Neural cell (in vitro differentiated cells): ENCODE data around the gene KRTAP10-2. TPM values are rescaled to one million over a fixed set of nuclear protein-coding genes. Genes with fewer than 3 reads are reported as not detected.

ENCODE experiments used
- H2AFZ ChIP-seq: fragments of 200-600, 300-800 bp; sonication (generic), shearing (Covaris generic); 2 replicates; pipeline ENCODE4 v1.6.0; 2014; ENCODE audit warnings: low read depth, mild to moderate bottlenecking, antibody characterized with exemption, low read length, moderate library complexity
- H3F3A ChIP-seq: fragments of 200-600 bp; shearing (Covaris generic); 2 replicates; pipeline ENCODE4 v1.6.1; 2016; ENCODE audit warnings: mild to moderate bottlenecking, moderate library complexity, mixed read lengths, antibody characterized with exemption, low read length; ENCODE audit not compliant: insufficient read depth, poor library complexity, severe bottlenecking
- H3K27ac ChIP-seq: fragments of 200-600, 300-800 bp; sonication (generic), shearing (Covaris generic); 2 replicates; pipeline ENCODE4 v1.5.1; 2014; ENCODE audit warnings: mild to moderate bottlenecking, low read length, moderate library complexity
- H3K27me3 ChIP-seq: fragments of 300-800, 200-600 bp; sonication (generic), shearing (Covaris generic); 2 replicates; pipeline ENCODE4 v1.6.0; 2014; ENCODE audit warnings: mild to moderate bottlenecking, low read depth, low read length, moderate library complexity; ENCODE audit not compliant: insufficient read depth
- H3K36me3 ChIP-seq: fragments of 300-800, 200-600 bp; sonication (generic), shearing (Covaris generic); 2 replicates; pipeline ENCODE4 v1.5.1; 2014; ENCODE audit warnings: mild to moderate bottlenecking, antibody characterized with exemption, low read length, moderate library complexity; ENCODE audit not compliant: insufficient read depth
- H3K4me2 ChIP-seq: fragments of 300-800, 200-600 bp; sonication (generic), shearing (Covaris generic); 2 replicates; pipeline ENCODE4 v1.6.0; 2014; ENCODE audit warnings: mild to moderate bottlenecking, low read length
- H3K4me3 ChIP-seq: fragments of 300-800, 200-600 bp; sonication (generic), shearing (Covaris generic); 2 replicates; pipeline ENCODE4 v1.5.1; 2014; ENCODE audit warnings: mild to moderate bottlenecking, low read length, moderate library complexity
- H3K79me2 ChIP-seq: fragments of 200-600 bp; shearing (Covaris generic); replicated peaks from 2 replicates; pipeline ENCODE4 v1.6.0; 2014; ENCODE audit warnings: mild to moderate bottlenecking, low read length, moderate library complexity; ENCODE audit not compliant: insufficient read depth
- H3K9ac ChIP-seq: fragments of 300-800, 200-600 bp; sonication (generic), shearing (Covaris generic); 2 replicates; pipeline ENCODE4 v1.6.1; 2016; ENCODE audit warnings: mild to moderate bottlenecking, low read length, mixed read lengths
- H3K9me2 ChIP-seq: fragments of 200-600 bp; shearing (Covaris generic); 2 replicates; pipeline ENCODE4 v1.6.1; 2016; ENCODE audit warnings: mild to moderate bottlenecking, low read length, mixed read lengths; ENCODE audit not compliant: insufficient read depth
- H3K9me3 ChIP-seq: fragments of 200-600, 300-800 bp; sonication (generic), shearing (Covaris generic); 2 replicates; pipeline ENCODE4 v1.6.1; 2016; ENCODE audit warnings: mild to moderate bottlenecking, mixed run types, low read length, moderate library complexity, mixed read lengths
- H4K20me1 ChIP-seq: fragments of 200-600 bp; shearing (Covaris generic); 2 replicates; pipeline ENCODE4 v1.6.1; 2016; ENCODE audit warnings: mild to moderate bottlenecking, mixed run types; ENCODE audit not compliant: insufficient read depth
- EP300 ChIP-seq: fragments of 450-650 bp; conservative IDR thresholded peaks from 2 replicates; pipeline ENCODE4 v1.6.1; 2014; ENCODE audit warnings: antibody characterized with exemption, mild to moderate bottlenecking, moderate library complexity; ENCODE audit not compliant: poor library complexity, severe bottlenecking
- EZH2 ChIP-seq: fragments of 200-600, 300-800 bp; shearing (Covaris generic), sonication (generic); IDR thresholded peaks from 2 replicates; pipeline ENCODE4 v1.6.1; 2014; ENCODE audit warnings: antibody characterized with exemption, low read length, borderline replicate concordance, mild to moderate bottlenecking; ENCODE audit not compliant: insufficient read depth, poor library complexity, severe bottlenecking
- MXI1 ChIP-seq: fragments of 450-650 bp; conservative IDR thresholded peaks from 2 replicates; pipeline ENCODE4 v1.6.1; 2014; ENCODE audit warnings: antibody characterized with exemption, mild to moderate bottlenecking; ENCODE audit not compliant: poor library complexity, severe bottlenecking
- POLR2AphosphoS5 ChIP-seq: IDR thresholded peaks from 2 replicates; pipeline ENCODE4 v1.6.1; 2012
- RAD21 ChIP-seq: fragments of 450-650 bp; conservative IDR thresholded peaks from 2 replicates; pipeline ENCODE4 v1.6.1; 2014; ENCODE audit warnings: antibody characterized with exemption, mild to moderate bottlenecking, moderate library complexity
- SMC3 ChIP-seq: fragments of 450-650 bp; conservative IDR thresholded peaks from 2 replicates; pipeline ENCODE4 v1.6.1; 2014; ENCODE audit warnings: antibody characterized with exemption, mild to moderate bottlenecking, moderate library complexity; ENCODE audit not compliant: poor library complexity
- TAF1 ChIP-seq: IDR thresholded peaks from 2 replicates; pipeline ENCODE4 v1.6.1; 2012; ENCODE audit warnings: low read depth
- polyA plus RNA-seq: library from polyadenylated mRNA; depleted of rRNA; stranded (reverse); fragments of >200 nt; gene quantifications from 2 replicates; pipeline ENCODE4 v1.2.3, GENCODE V29; 2014
- TF ChIP-seq, protein P1 (sequence below): fragments of 450-650 bp; IDR thresholded peaks from 2 replicates; pipeline ENCODE4 v1.5.1; 2014; ENCODE audit warnings: antibody characterized with exemption, mild to moderate bottlenecking, moderate library complexity; ENCODE audit not compliant: poor library complexity, severe bottlenecking
- TF ChIP-seq, protein P2 (sequence below): IDR thresholded peaks from 2 replicates; pipeline ENCODE4 v1.6.1; 2012; ENCODE audit warnings: borderline replicate concordance

KRTAP10-2 gene
- polyA plus RNA-seq, 1 donor from 2014 or later = not detected

DNA sequence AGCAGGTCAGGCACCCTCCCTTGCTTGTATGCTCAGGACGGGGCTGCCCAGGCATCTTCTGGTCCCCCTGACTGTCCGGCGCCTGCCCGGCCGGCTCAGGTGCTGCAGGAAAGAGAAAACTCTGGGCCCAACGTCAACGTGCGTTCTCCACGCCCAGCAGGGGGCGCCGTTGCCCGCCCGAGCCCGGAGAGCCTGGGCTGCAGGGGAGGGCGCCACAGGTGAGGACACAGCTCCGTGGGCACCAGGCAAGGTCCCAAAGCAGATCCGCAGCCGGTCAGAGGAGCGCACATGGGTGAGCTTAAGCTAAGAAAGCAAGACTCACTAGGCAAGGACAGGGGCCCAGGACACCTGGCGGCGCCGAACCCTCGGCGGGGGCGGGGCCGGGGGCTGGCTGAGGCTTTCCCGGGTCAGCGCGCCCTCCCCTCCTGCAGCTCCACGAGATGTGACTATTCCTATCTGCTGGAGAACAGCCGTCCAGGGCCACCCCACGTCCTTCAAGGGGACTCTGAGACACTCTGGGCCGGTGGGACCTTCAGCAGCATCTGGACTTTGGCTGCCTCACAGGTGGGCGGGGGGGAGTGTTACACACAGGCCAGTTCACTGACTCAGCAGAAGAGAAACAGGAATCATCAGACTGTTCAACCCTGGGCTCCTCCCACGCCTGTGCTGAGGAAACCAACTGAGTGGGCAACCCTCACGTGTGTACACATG, 40.6 kb downstream of the KRTAP10-2 start:
- H3K79me2 ChIP-seq = no peaks in the 10 kb centered on the region
- no peaks in the 10 kb centered on the region for H3K9me2 ChIP-seq
- H3K27ac ChIP-seq = no peak overlapping the region
- H3F3A ChIP-seq = no peaks in the 10 kb centered on the region
- no peak overlapping the region for H3K4me3 ChIP-seq
- H3K36me3 ChIP-seq = no peaks in the 10 kb centered on the region
- no peaks in the 10 kb centered on the region for H3K27me3 ChIP-seq
- no peak overlapping the region for H3K9ac ChIP-seq
- no peaks in the 10 kb centered on the region for H3K9me3 ChIP-seq
- no peak overlapping the region for H2AFZ ChIP-seq
- TF ChIP-seq SMC3 = peak; percentile 62
- TF ChIP-seq, protein P1, sequence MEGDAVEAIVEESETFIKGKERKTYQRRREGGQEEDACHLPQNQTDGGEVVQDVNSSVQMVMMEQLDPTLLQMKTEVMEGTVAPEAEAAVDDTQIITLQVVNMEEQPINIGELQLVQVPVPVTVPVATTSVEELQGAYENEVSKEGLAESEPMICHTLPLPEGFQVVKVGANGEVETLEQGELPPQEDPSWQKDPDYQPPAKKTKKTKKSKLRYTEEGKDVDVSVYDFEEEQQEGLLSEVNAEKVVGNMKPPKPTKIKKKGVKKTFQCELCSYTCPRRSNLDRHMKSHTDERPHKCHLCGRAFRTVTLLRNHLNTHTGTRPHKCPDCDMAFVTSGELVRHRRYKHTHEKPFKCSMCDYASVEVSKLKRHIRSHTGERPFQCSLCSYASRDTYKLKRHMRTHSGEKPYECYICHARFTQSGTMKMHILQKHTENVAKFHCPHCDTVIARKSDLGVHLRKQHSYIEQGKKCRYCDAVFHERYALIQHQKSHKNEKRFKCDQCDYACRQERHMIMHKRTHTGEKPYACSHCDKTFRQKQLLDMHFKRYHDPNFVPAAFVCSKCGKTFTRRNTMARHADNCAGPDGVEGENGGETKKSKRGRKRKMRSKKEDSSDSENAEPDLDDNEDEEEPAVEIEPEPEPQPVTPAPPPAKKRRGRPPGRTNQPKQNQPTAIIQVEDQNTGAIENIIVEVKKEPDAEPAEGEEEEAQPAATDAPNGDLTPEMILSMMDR = peak; percentile 55
- TF ChIP-seq RAD21 = peak; percentile 56
- no peak for TF ChIP-seq MXI1
- H3K4me2 ChIP-seq = no peak overlapping the region
- H4K20me1 ChIP-seq = no peaks in the 10 kb centered on the region

DNA sequence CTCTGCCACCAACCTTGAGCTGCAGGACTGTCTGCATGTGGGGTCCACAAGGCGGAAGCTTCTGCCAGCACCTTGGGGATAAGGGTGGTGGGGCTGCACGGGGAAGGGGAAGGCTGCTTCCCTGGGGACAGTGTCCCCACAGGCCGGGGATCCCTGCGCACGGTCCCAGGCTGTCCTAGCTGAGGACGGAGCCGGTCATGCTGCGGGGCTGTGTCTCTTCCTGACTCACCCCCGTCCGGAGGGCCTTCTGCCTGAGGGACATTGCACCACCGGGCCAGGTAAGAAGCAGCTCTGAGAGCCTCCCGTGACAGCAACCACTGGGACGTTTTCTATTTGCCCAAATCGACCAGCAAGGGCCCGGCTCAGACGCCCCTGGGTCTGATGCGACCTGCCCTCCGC, 41.2 kb downstream of the KRTAP10-2 start:
- H3K4me2 ChIP-seq = no peak overlapping the region
- no peaks in the 10 kb centered on the region for H3K9me2 ChIP-seq
- TF ChIP-seq RAD21 (no peak), EZH2 (no peak), TAF1 (no peak), POLR2AphosphoS5 (no peak), SMC3 (no peak), MXI1 (no peak), EP300 (no peak)
- TF ChIP-seq, protein P1 = no peak
- TF ChIP-seq, protein P2, sequence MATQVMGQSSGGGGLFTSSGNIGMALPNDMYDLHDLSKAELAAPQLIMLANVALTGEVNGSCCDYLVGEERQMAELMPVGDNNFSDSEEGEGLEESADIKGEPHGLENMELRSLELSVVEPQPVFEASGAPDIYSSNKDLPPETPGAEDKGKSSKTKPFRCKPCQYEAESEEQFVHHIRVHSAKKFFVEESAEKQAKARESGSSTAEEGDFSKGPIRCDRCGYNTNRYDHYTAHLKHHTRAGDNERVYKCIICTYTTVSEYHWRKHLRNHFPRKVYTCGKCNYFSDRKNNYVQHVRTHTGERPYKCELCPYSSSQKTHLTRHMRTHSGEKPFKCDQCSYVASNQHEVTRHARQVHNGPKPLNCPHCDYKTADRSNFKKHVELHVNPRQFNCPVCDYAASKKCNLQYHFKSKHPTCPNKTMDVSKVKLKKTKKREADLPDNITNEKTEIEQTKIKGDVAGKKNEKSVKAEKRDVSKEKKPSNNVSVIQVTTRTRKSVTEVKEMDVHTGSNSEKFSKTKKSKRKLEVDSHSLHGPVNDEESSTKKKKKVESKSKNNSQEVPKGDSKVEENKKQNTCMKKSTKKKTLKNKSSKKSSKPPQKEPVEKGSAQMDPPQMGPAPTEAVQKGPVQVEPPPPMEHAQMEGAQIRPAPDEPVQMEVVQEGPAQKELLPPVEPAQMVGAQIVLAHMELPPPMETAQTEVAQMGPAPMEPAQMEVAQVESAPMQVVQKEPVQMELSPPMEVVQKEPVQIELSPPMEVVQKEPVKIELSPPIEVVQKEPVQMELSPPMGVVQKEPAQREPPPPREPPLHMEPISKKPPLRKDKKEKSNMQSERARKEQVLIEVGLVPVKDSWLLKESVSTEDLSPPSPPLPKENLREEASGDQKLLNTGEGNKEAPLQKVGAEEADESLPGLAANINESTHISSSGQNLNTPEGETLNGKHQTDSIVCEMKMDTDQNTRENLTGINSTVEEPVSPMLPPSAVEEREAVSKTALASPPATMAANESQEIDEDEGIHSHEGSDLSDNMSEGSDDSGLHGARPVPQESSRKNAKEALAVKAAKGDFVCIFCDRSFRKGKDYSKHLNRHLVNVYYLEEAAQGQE = no peak
- H3K27ac ChIP-seq = no peak overlapping the region
- H4K20me1 ChIP-seq = no peaks in the 10 kb centered on the region
- H3F3A ChIP-seq = no peaks in the 10 kb centered on the region
- no peak overlapping the region for H2AFZ ChIP-seq
- no peaks in the 10 kb centered on the region for H3K9me3 ChIP-seq
- H3K4me3 ChIP-seq = no peak overlapping the region
- no peaks in the 10 kb centered on the region for H3K27me3 ChIP-seq
- H3K79me2 ChIP-seq = no peaks in the 10 kb centered on the region
- no peaks in the 10 kb centered on the region for H3K36me3 ChIP-seq
- no peak overlapping the region for H3K9ac ChIP-seq
